ENCODE results near the gene STARD13. TPM values are rescaled to one million over a fixed set of nuclear protein-coding genes. Genes with fewer than 3 reads are reported as not detected.
A peak's percentile ranks its signal among the peaks of the same experiment; 100 is the strongest.

Gene STARD13
- total RNA-seq, 1 experiment from 2014 or later, result 26.6 TPM

- no peak overlapping the region for H3K9ac ChIP-seq (ENCODE audit: low read length)
- intact Hi-C loops (cut with micrococcal nuclease), result loop anchor here (10.0 kb wide), 2 partner anchors 155 to 415 kb away; partner anchors contain the start of gene STARD13
- no peak overlapping the region for H3K27ac ChIP-seq (ENCODE audit: low read length)
- H3K27me3 ChIP-seq (ENCODE audit: low read length), result no peaks in the 10 kb centered on the region
- no peak for ATAC-seq
- H3K79me2 ChIP-seq (ENCODE audit: low read length), result no peaks in the 10 kb centered on the region; the same call in 1 of the 2 replicates
- DNase-seq, result no peak
- no peak overlapping the region for H2AFZ ChIP-seq (ENCODE audit: low read length)
- peaks cover 6% of the 10 kb centered on the region; the same call in 1 of the 2 replicates for H3K36me3 ChIP-seq (ENCODE audit: low read depth, low read length)
- H3K4me3 ChIP-seq (ENCODE audit: low read length), result no peak overlapping the region
- H3K9me3 ChIP-seq (ENCODE audit: low read length), result no peaks in the 10 kb centered on the region
- no peaks in the 10 kb centered on the region for H3F3A ChIP-seq (ENCODE audit: low read length, unreplicated experiment)
- H3K4me1 ChIP-seq (ENCODE audit: insufficient read depth, low read length), result peaks cover 30% of the 10 kb centered on the region
- H3K9me2 ChIP-seq (replicated peaks; ENCODE audit: low read length), result no peaks in the 10 kb centered on the region
- ChIA-PET POLR2A (ENCODE audit: unreplicated experiment) (no interaction called here), CTCF (no interaction called here)
- TF ChIP-seq CTCF (conservative IDR thresholded peaks at IDR 0.05; ENCODE audit: low read depth, low read length) (no peak), EZH2phosphoT487 (IDR thresholded peaks at IDR 0.05; ENCODE audit: borderline replicate concordance, low read length) (no peak), EZH2 (IDR thresholded peaks at IDR 0.05; ENCODE audit: low read length, unreplicated experiment) (no peak)
- H3K4me2 ChIP-seq (ENCODE audit: low read length), result no peak overlapping the region
- no TSS peak for BruUV-seq (replicated peaks)
- no peaks in the 10 kb centered on the region for H4K20me1 ChIP-seq (ENCODE audit: low read length)
Observed at GRCh38 chr13:33129886-33130285, 155.7 kb downstream of the STARD13 start.

GRCh38 chr13:33129094-33129832 is 156.3 kb downstream of the STARD13 start:
- no peak for DNase-seq
- peaks cover 30% of the 10 kb centered on the region for H3K4me1 ChIP-seq (ENCODE audit: insufficient read depth, low read length)
- peaks cover 5% of the 10 kb centered on the region for H3K36me3 ChIP-seq (ENCODE audit: low read depth, low read length)
- ATAC-seq, result no peak
- H3K4me3 ChIP-seq (ENCODE audit: low read length), result no peak overlapping the region
- H3K4me2 ChIP-seq (ENCODE audit: low read length), result no peak overlapping the region
- H3K9me3 ChIP-seq (ENCODE audit: low read length), result no peaks in the 10 kb centered on the region
- CTCF ChIA-PET, result no interaction called here
- H3K27me3 ChIP-seq (ENCODE audit: low read length), result no peaks in the 10 kb centered on the region
- no peaks in the 10 kb centered on the region for H4K20me1 ChIP-seq (ENCODE audit: low read length)
- no peak overlapping the region for H3K27ac ChIP-seq (ENCODE audit: low read length)
- intact Hi-C loops (cut with micrococcal nuclease), result loop anchor here (10.0 kb wide), 2 partner anchors 156 to 416 kb away; partner anchors contain the start of gene STARD13
- no peaks in the 10 kb centered on the region; the same call in 1 of the 2 replicates for H3K79me2 ChIP-seq (ENCODE audit: low read length)
- H2AFZ ChIP-seq (ENCODE audit: low read length), result no peak overlapping the region
- TF ChIP-seq EZH2 (IDR thresholded peaks at IDR 0.05; ENCODE audit: low read length, unreplicated experiment) (no peak), CTCF (conservative IDR thresholded peaks at IDR 0.05; ENCODE audit: low read depth, low read length) (no peak), EZH2phosphoT487 (IDR thresholded peaks at IDR 0.05; ENCODE audit: borderline replicate concordance, low read length) (no peak)
- H3F3A ChIP-seq (ENCODE audit: low read length, unreplicated experiment), result no peaks in the 10 kb centered on the region
- H3K9ac ChIP-seq (ENCODE audit: low read length), result no peak overlapping the region
- POLR2A ChIA-PET (ENCODE audit: unreplicated experiment), result no interaction called here
- H3K9me2 ChIP-seq (replicated peaks; ENCODE audit: low read length), result no peaks in the 10 kb centered on the region
- BruUV-seq (replicated peaks), result no TSS peak

DNA sequence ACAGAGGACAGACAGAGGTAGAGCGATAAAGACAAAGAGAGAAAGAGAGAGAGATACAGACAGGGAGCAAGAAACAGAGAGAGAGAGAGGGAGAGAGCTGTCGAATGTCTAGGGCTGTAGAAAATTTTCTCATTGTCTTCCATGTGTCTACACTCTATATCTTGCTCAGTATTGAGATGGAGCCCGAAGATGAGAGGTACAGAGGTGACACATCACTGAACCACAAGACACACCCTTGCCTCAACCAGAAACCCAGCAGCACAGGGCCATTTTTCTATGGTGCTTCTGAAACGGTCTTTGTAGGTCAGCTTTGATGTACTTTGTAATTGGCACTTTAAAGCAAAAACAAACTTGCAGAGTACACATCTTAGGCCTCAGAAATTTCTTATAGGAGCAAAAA is 157.4 kb downstream of the STARD13 start:
- ChIA-PET POLR2A (ENCODE audit: unreplicated experiment) (no interaction called here), CTCF (no interaction called here)
- Histone ChIP-seq H3F3A (ENCODE audit: low read length, unreplicated experiment) (no peaks in the 10 kb centered on the region), H3K27ac (ENCODE audit: low read length) (no peak overlapping the region), H3K4me2 (ENCODE audit: low read length) (no peak overlapping the region), H3K27me3 (ENCODE audit: low read length) (no peaks in the 10 kb centered on the region), H4K20me1 (ENCODE audit: low read length) (no peaks in the 10 kb centered on the region), H3K4me3 (ENCODE audit: low read length) (no peak overlapping the region), H3K9ac (ENCODE audit: low read length) (no peak overlapping the region), H3K36me3 (ENCODE audit: low read depth, low read length) (peaks cover 13% of the 10 kb centered on the region), H3K9me2 (replicated peaks; ENCODE audit: low read length) (no peaks in the 10 kb centered on the region), H3K4me1 (ENCODE audit: insufficient read depth, low read length) (peaks cover 30% of the 10 kb centered on the region), H3K79me2 (ENCODE audit: low read length) (no peaks in the 10 kb centered on the region; the same call in 1 of the 2 replicates), H2AFZ (ENCODE audit: low read length) (no peak overlapping the region), H3K9me3 (ENCODE audit: low read length) (no peaks in the 10 kb centered on the region)
- DNase-seq (peak; percentile 22), ATAC-seq (no peak)
- TF ChIP-seq EZH2 (IDR thresholded peaks at IDR 0.05; ENCODE audit: low read length, unreplicated experiment) (no peak), EZH2phosphoT487 (IDR thresholded peaks at IDR 0.05; ENCODE audit: borderline replicate concordance, low read length) (no peak), CTCF (conservative IDR thresholded peaks at IDR 0.05; ENCODE audit: low read depth, low read length) (no peak)
- BruUV-seq (replicated peaks), result no TSS peak
- intact Hi-C loops (cut with micrococcal nuclease), result loop anchor here (10.0 kb wide), 2 partner anchors 157 to 417 kb away; partner anchors contain the start of gene STARD13
